ELR (cell line): ENCODE data around the gene UBE2E1.
"Not testable (repeated sequence)": the region's sequence is repeated elsewhere in the genome, so short reads cannot be mapped to it uniquely, and the experiment has no call there.

Source experiments
- DNase-seq: peaks from one replicate; pipeline ENCODE4 v3.0.0-alpha.2; 2015; ENCODE audit warnings: low read depth

UBE2E1 gene

GRCh38 chr3:23880703-23881339 lies 75.1 kb downstream of the UBE2E1 start:
- no peak for DNase-seq

DNA sequence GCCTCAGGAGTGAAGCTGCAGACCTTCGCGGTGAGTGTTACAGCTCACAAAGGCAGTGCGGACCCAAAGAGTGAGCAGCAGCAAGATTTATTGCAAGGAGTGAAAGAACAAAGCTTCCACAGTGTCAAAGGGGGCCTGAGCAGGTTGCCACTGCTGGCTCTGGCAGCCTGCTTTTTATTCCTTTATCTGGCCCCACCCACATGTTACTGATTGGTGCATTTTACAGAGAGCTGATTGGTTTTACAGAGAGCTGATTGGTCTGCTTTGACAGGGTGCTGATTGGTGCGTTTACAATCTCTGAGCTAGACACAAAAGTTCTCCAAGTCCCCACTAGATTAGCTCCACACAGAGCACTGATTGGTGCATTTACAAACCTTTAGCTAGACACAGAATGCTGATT lies 76.2 kb downstream of the UBE2E1 start:
- not testable (repeated sequence) for DNase-seq

- DNase-seq: no peak
These were observed 76.7 kb downstream of the UBE2E1 start for GRCh38 chr3:23882487-23882918.

- no peak for DNase-seq
These were observed 78.7 kb downstream of the UBE2E1 start for GRCh38 chr3:23884481-23884880.

- no peak for DNase-seq
These were observed 79.5 kb downstream of the UBE2E1 start for GRCh38 chr3:23885210-23885609.

GRCh38 chr3:23886311-23886710 lies 80.6 kb downstream of the UBE2E1 start:
- DNase-seq: no peak

DNA sequence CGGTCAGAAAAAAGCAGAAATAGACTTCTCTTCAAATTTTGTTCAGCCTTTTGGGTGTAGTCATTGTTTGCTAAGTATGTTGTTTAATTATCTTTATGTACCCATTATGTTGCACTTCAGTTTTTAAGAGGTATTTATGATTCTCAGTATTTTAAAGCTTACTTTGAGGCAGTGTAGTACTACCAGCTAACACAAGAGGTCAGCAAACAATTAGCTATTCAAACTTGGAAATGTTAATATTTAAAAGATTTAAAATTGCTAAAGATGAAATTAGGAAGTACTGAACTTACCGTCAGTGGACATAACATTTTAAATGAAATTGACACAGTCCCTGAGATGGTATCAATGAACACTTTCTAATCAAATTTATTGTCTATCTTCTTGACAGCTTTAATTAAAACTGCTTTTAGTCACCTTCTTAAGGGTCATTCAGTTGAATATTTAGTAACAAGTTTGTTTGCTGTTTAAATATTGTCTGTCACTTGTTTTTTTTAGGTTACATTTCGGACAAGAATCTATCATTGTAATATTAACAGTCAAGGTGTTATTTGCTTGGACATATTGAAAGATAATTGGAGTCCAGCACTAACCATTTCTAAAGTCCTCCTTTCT lies 83.0 kb downstream of the UBE2E1 start:
- DNase-seq: peak; percentile 58

DNA sequence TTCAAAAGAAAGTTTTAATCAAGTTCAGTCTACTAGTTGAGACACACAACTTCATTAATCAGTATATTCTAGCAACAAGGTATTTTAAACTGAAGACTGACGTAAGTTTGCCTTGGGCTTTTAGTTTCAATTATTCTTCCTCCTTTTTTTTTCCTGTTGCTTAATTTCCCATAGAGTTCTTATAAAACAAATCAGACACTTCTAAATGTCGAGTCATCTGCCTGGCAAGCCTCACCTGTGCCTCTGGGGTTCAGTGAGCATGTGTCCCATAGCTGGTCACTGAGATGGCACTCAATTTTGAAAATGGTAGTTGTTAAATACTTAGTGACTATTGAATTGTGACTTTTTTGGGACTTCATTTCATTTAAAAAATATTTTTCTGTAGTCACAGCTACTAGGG lies 83.6 kb downstream of the UBE2E1 start:
- no peak for DNase-seq

- DNase-seq: no peak
These were observed 84.2 kb downstream of the UBE2E1 start for GRCh38 chr3:23889950-23890349.

GRCh38 chr3:23894254-23895061 lies 88.7 kb downstream of the UBE2E1 start:
- no peak for DNase-seq

GRCh38 chr3:23895181-23895580 lies 89.4 kb downstream of the UBE2E1 start:
- DNase-seq: no peak

DNA sequence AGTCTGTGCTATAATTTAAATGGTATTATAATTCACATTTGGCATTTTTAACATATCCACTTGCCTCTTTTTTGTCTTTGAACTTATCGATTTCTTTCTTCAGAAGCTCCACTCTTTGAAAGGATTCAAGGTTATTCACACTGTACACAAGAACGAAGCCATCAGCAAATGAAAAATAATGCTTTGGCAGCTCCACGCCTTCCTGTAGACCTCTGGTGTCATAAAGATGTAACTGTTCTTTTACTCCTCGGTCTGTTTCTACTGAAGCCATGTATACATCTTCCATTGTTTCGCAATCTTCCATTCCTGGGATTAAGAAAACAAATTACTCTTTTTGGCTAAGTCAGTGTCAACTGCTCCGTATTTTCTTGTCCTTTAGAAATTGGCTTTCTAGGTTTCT lies 95.0 kb downstream of the UBE2E1 start:
- DNase-seq: peak; percentile 26

DNA sequence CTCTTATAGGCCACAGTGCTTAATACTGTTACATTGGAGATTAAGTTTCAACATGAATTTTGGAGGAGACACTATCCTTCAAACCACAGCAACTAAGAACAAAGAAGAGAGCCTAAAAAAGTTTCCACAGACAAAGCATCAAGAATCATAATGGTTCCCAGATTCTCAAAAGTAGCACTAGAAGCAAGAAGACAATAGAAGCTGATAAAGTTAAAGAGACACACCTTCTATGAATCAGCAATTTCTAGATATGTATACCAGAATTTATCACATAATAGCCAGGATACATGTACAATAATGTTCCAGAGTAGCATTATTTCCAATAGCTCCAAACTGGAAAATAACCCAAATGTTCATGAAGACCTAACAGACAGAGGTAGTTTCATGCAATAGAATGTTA lies 98.8 kb downstream of the UBE2E1 start:
- DNase-seq: no peak

- no peak for DNase-seq
These were observed 103.6 kb downstream of the UBE2E1 start for GRCh38 chr3:23909341-23909740.

GRCh38 chr3:23911397-23911796 lies 105.6 kb downstream of the UBE2E1 start:
- no peak for DNase-seq

DNA sequence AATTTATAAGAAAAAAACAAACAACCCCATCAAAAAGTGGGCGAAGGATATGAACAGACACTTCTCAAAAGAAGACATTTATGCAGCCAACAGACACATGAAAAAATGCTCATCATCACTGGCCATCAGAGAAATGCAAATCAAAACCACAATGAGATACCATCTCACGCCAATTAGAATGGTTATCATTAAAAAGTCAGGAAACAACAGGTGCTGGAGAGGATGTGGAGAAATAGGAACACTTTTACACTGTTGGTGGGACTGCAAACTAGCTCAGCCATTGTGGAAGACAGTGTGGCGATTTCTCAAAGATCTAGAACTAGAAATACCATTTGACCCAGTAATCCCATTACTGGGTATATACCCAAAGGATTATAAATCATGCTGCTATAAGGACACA lies 106.6 kb downstream of the UBE2E1 start:
- not testable (repeated sequence) for DNase-seq

DNA sequence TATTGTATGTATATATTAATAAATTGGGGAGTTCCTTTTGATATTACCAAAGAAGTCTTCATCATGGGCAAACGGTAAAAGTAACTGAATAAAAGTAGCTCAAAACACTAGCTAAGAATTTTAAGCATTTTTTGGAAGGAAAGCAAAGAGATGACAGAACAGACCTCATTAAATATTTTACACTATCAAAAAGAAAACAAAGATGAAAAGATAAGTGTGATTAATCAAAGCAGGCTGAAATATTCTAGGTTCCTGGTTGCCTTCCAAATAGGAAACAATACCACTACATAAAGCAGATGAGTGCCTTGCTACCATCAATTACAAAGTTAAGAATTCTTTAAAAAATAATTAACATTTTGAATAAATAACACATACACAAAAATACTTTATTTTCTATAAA lies 107.4 kb downstream of the UBE2E1 start:
- DNase-seq: no peak

DNA sequence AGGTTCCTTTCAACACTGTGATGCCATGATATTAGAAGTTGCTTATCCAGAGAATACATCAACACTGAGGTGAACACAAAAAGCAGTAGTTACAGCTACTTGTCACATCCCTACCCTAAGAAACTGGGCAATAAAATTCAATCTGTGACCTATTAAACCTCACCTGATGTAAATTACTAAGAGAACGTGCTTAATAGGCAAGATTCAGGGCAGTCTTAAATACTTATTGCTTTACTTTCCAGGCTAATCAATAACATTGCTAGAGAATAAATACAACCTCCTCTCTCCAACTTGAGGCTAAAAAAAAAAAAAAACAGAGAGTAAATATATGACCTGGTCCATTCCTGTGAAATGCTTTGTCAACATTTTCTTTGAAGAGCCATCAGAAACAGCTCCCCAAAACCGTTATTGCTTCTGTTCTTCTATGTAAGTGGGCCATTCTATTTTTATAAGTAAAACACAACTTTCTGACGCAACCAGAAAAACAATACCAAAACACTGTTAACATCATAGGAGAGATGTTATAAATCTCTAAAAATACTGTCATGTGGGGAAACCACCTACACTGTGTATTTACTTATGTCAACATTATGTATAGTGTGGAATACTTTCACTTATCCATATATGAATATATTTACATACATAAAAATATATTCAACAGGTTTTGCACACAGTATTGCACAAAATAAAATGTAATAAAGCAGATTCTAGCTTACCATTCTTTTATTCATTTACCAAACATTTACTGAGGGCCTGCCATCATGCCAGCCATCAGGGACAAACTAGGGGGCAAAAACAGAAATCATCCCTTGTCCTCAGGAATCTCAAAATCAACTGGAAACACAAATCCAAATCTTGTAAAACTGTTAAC lies 108.4 kb downstream of the UBE2E1 start:
- no peak for DNase-seq

DNA sequence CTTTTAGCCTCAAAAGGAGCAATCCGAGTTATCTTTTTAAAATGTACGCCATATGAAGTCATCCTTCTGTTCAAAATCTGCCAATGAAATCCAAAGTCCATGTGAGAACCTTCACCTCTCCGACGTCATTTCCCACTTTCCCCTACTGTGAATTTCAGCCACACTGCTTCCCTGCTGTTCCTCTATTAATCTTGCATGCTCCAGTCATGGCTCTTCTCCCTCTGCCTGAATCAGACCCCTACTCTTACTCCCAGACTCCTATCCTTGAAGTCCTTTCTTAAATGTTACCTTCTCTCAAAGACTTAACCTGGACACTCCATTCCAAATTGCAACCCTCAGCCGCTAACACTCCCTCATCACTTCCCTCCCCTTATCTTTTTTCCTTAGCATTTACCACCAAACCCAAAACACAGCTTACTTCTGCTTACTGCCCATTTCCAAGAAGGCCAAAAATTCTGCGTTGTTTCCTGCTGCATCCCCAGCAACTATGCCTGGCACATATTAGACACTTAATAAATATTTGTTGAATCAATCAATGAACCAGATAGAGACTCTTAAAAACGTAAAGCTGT lies 109.9 kb downstream of the UBE2E1 start:
- DNase-seq: peak; percentile 36

GRCh38 chr3:23916152-23916885 lies 110.6 kb downstream of the UBE2E1 start:
- DNase-seq: no peak
